ENCODE results near the gene SLC4A1.

- TF ChIP-seq POLR2A (IDR thresholded peaks at IDR 0.05; ENCODE audit: low read length) (no peak), GATA1 (IDR thresholded peaks at IDR 0.05; ENCODE audit: low read depth, low read length) (no peak)
Observed at GRCh38 chr17:44284024-44284400, 16.1 kb upstream of the SLC4A1 start.

Data from erythroblast (primary cell).